A172 (cell line): Measurements from ENCODE around the gene TMIGD1. TPM values are rescaled to one million over a fixed set of nuclear protein-coding genes. Genes with fewer than 3 reads are reported as not detected.

ENCODE experiments used
- DNase-seq: peaks from one replicate; pipeline ENCODE4 v3.0.0-alpha.2; 2015; ENCODE audit warnings: low spot score
- total RNA-seq: library from RNA; depleted of rRNA; stranded (reverse); fragments of >200 nt; shearing (Covaris generic); gene quantifications from 2 replicates; pipeline ENCODE4 v1.2.3, GENCODE V29; 2014

TMIGD1 gene
- total RNA-seq, 1 experiment from 2014 or later: not detected

GRCh38 chr17:30332057-30332542 lies 1.8 kb downstream of the TMIGD1 start:
- peak; percentile 69 for DNase-seq

GRCh38 chr17:30326809-30327208 lies 7.0 kb downstream of the TMIGD1 start:
- DNase-seq: no peak

- no peak for DNase-seq
These were observed 9.1 kb downstream of the TMIGD1 start for GRCh38 chr17:30324723-30325122.

GRCh38 chr17:30323895-30324319 lies 9.9 kb downstream of the TMIGD1 start:
- DNase-seq: peak; percentile 55

- no peak for DNase-seq
These were observed 10.5 kb downstream of the TMIGD1 start for GRCh38 chr17:30323262-30323894.

GRCh38 chr17:30321314-30321713 lies 12.5 kb downstream of the TMIGD1 start:
- DNase-seq: no peak

GRCh38 chr17:30318155-30318554 lies 15.7 kb downstream of the TMIGD1 start:
- peak; percentile 10 for DNase-seq

GRCh38 chr17:30316736-30317135 lies 17.1 kb downstream of the TMIGD1 start:
- no peak for DNase-seq

- DNase-seq: no peak
These were observed 18.8 kb downstream of the TMIGD1 start for GRCh38 chr17:30315106-30315505.

GRCh38 chr17:30314474-30314873 lies 19.4 kb downstream of the TMIGD1 start:
- DNase-seq: no peak

- no peak for DNase-seq
These were observed 21.6 kb downstream of the TMIGD1 start for GRCh38 chr17:30312226-30312625.

GRCh38 chr17:30310562-30310961 lies 23.3 kb downstream of the TMIGD1 start:
- no peak for DNase-seq

GRCh38 chr17:30309591-30309990 lies 24.3 kb downstream of the TMIGD1 start:
- DNase-seq: no peak

GRCh38 chr17:30308406-30308805 lies 25.5 kb downstream of the TMIGD1 start:
- DNase-seq: no peak

GRCh38 chr17:30304778-30305177 lies 29.1 kb downstream of the TMIGD1 start:
- no peak for DNase-seq

GRCh38 chr17:30302241-30302640 lies 31.6 kb downstream of the TMIGD1 start:
- DNase-seq: no peak

- no peak for DNase-seq
These were observed 33.0 kb downstream of the TMIGD1 start for GRCh38 chr17:30300818-30301217.

GRCh38 chr17:30299000-30299399 lies 34.9 kb downstream of the TMIGD1 start:
- no peak for DNase-seq

- no peak for DNase-seq
These were observed 36.1 kb downstream of the TMIGD1 start for GRCh38 chr17:30297715-30298114.

GRCh38 chr17:30296499-30297080 lies 37.3 kb downstream of the TMIGD1 start:
- DNase-seq: peak; percentile 49

GRCh38 chr17:30292286-30292858 lies 41.5 kb downstream of the TMIGD1 start:
- peak; percentile 35 for DNase-seq

- peak; percentile 59 for DNase-seq
These were observed 42.1 kb downstream of the TMIGD1 start, which contains the start of gene BLMH for GRCh38 chr17:30291543-30292285. BLMH (minus strand) TSS chr17:30291944; CDS start chr17:30291819, 125 bp downstream.
